NCI-H1092 treated with DMSO at 0.1 percent for 48 hours (cell line): ENCODE measurements around the gene ZNF280A.
"Not testable (repeated sequence)": the region's sequence is repeated elsewhere in the genome, so short reads cannot be mapped to it uniquely, and the experiment has no call there.

Source experiments
- DNase-seq: peaks from one replicate; lab custom pipeline; 2025; lab: John Stamatoyannopoulos, UW

Gene ZNF280A

GRCh38 chr22:22538226-22538989 is 18.3 kb upstream of the ZNF280A start:
- DNase-seq = no peak

GRCh38 chr22:22536916-22537315 is 16.8 kb upstream of the ZNF280A start:
- no peak for DNase-seq

- DNase-seq = no peak
Observed at GRCh38 chr22:22536515-22536914, 16.4 kb upstream of the ZNF280A start.

- DNase-seq = no peak
Observed at GRCh38 chr22:22535662-22536061, 15.6 kb upstream of the ZNF280A start.

- no peak for DNase-seq
Observed at GRCh38 chr22:22534604-22535415, 14.7 kb upstream of the ZNF280A start.

- DNase-seq = no peak
Observed at GRCh38 chr22:22533863-22534262, 13.8 kb upstream of the ZNF280A start.

GRCh38 chr22:22533417-22533816 is 13.3 kb upstream of the ZNF280A start:
- DNase-seq = no peak

- not testable (repeated sequence) for DNase-seq
Observed at GRCh38 chr22:22532547-22533071, 12.5 kb upstream of the ZNF280A start.

- no peak for DNase-seq
Observed at GRCh38 chr22:22531770-22532546, 11.9 kb upstream of the ZNF280A start.

GRCh38 chr22:22528780-22529179 is 8.7 kb upstream of the ZNF280A start:
- no peak for DNase-seq

GRCh38 chr22:22527312-22527711 is 7.2 kb upstream of the ZNF280A start:
- no peak for DNase-seq

- DNase-seq = no peak
Observed at GRCh38 chr22:22526125-22526912, 6.2 kb upstream of the ZNF280A start.

GRCh38 chr22:22523494-22523893 is 3.4 kb upstream of the ZNF280A start:
- DNase-seq = no peak

GRCh38 chr22:22521631-22522030 is 1.6 kb upstream of the ZNF280A start:
- no peak for DNase-seq

GRCh38 chr22:22520667-22521602 is 865 bp upstream of the ZNF280A start:
- DNase-seq = no peak

- DNase-seq = no peak
Observed at GRCh38 chr22:22519591-22519990, 479 bp downstream of the ZNF280A start.

GRCh38 chr22:22516992-22517391 is 3.1 kb downstream of the ZNF280A start:
- DNase-seq = no peak

- no peak for DNase-seq
Observed at GRCh38 chr22:22515890-22516289, 4.2 kb downstream of the ZNF280A start.

GRCh38 chr22:22514431-22514830 is 5.6 kb downstream of the ZNF280A start:
- DNase-seq = peak; percentile 44

- no peak for DNase-seq
Observed at GRCh38 chr22:22513619-22514018, 6.5 kb downstream of the ZNF280A start.
